Stomach (tissue), 4 donors: ENCODE results near the gene CFAP77.

ENCODE experiments used
- CTCF ChIP-seq, 7 experiments: fragments of 450-650 bp in 4 of 7; fragments of 200-600 bp in 3 of 7; sonication (generic) in 3 of 7; IDR thresholded peaks; one replicate each; pipeline ENCODE4 v1.5.1; 2016 to 2019; ENCODE audit warnings: antibody characterized with exemption in 7 of 7, control low read depth in 2 of 7, mild to moderate bottlenecking in 1 of 7
- EP300 ChIP-seq: sonication (generic); formaldehyde crosslinking; IDR thresholded peaks from one replicate; pipeline ENCODE4 v1.6.1; 2017; ENCODE audit warnings: antibody characterized with exemption
- POLR2A ChIP-seq, 4 donors: fragments of 450-650 bp; IDR thresholded peaks; one replicate each; pipeline ENCODE4 v1.6.1; 2016; ENCODE audit warnings: antibody characterized with exemption in 4 of 4, control low read depth in 2 of 4, mild to moderate bottlenecking in 1 of 4, moderate library complexity in 1 of 4
- POLR2AphosphoS5 ChIP-seq, 3 donors: sonication (generic); formaldehyde crosslinking; IDR thresholded peaks; one replicate each; pipeline ENCODE4 v1.6.1; 2016; ENCODE audit warnings: antibody characterized with exemption in 3 of 3

GRCh38 chr9:132592451-132592850 is 182.4 kb downstream of the CFAP77 start:
- TF ChIP-seq POLR2AphosphoS5 (IDR thresholded peaks at IDR 0.05) (no peak), CTCF (IDR thresholded peaks at IDR 0.05) (no peak), POLR2A (IDR thresholded peaks at IDR 0.05) (no peak), EP300 (no peak)
